Measurements from ENCODE around the gene APOL6.
"Not testable (repeated sequence)": the region's sequence is repeated elsewhere in the genome, so short reads cannot be mapped to it uniquely, and the experiment has no call there.

The APOL6 gene

GRCh38 chr22:35641494-35642120 is 6.6 kb upstream of the APOL6 start:
- no peak for DNase-seq

- no peak for DNase-seq
These were observed 5.9 kb upstream of the APOL6 start for GRCh38 chr22:35642305-35642741.

GRCh38 chr22:35643991-35644390 is 4.3 kb upstream of the APOL6 start:
- DNase-seq, result no peak

- no peak for DNase-seq
These were observed 2.6 kb upstream of the APOL6 start for GRCh38 chr22:35645646-35646045.

- no peak for DNase-seq
These were observed 844 bp downstream of the APOL6 start for GRCh38 chr22:35649026-35649553.

- no peak for DNase-seq
These were observed 1.5 kb downstream of the APOL6 start for GRCh38 chr22:35649636-35650250.

- DNase-seq, result no peak
These were observed 2.8 kb downstream of the APOL6 start for GRCh38 chr22:35651085-35651484.

GRCh38 chr22:35653824-35654223 is 5.6 kb downstream of the APOL6 start:
- DNase-seq, result no peak

GRCh38 chr22:35656284-35656752 is 8.1 kb downstream of the APOL6 start:
- DNase-seq, result no peak

- DNase-seq, result no peak
These were observed 9.5 kb downstream of the APOL6 start for GRCh38 chr22:35657571-35658312.

- DNase-seq, result peak; percentile 45
These were observed 12.3 kb downstream of the APOL6 start for GRCh38 chr22:35660291-35661127.

- DNase-seq, result no peak
These were observed 13.2 kb downstream of the APOL6 start for GRCh38 chr22:35661464-35661863.

GRCh38 chr22:35662914-35663313 is 14.7 kb downstream of the APOL6 start:
- DNase-seq, result no peak

GRCh38 chr22:35663371-35663770 is 15.1 kb downstream of the APOL6 start:
- DNase-seq, result no peak

GRCh38 chr22:35664955-35665587 is 16.8 kb downstream of the APOL6 start:
- DNase-seq, result no peak

- not testable (repeated sequence) for DNase-seq
These were observed 18.5 kb downstream of the APOL6 start for GRCh38 chr22:35666699-35667098.

GRCh38 chr22:35674335-35674734 is 26.1 kb downstream of the APOL6 start:
- no peak for DNase-seq

- not testable (repeated sequence) for DNase-seq
These were observed 27.8 kb downstream of the APOL6 start for GRCh38 chr22:35676065-35676464.

GRCh38 chr22:35677460-35678187 is 29.4 kb downstream of the APOL6 start:
- no peak for DNase-seq

GRCh38 chr22:35678836-35679235 is 30.6 kb downstream of the APOL6 start:
- no peak for DNase-seq

- not testable (repeated sequence) for DNase-seq
These were observed 31.2 kb downstream of the APOL6 start for GRCh38 chr22:35679492-35679891.
